HG03280 (cell line): Measurements from ENCODE around the gene ABCC11.
A peak's percentile ranks its signal among the peaks of the same experiment; 100 is the strongest.
"Not testable (repeated sequence)": the region's sequence is repeated elsewhere in the genome, so short reads cannot be mapped to it uniquely, and the experiment has no call there.

Source experiments
- ATAC-seq: cut with Tn5 transposase; IDR thresholded peaks from one replicate; pipeline ENCODE4 v1.9.1; 2021; ENCODE audit warnings: mild to moderate bottlenecking, moderate library complexity; ENCODE audit not compliant: unreplicated experiment

The ABCC11 gene

GRCh38 chr16:48204825-48205151, 42.6 kb downstream of the ABCC11 start:
- no peak for ATAC-seq

GRCh38 chr16:48203974-48204824, 43.1 kb downstream of the ABCC11 start:
- ATAC-seq, result no peak

DNA sequence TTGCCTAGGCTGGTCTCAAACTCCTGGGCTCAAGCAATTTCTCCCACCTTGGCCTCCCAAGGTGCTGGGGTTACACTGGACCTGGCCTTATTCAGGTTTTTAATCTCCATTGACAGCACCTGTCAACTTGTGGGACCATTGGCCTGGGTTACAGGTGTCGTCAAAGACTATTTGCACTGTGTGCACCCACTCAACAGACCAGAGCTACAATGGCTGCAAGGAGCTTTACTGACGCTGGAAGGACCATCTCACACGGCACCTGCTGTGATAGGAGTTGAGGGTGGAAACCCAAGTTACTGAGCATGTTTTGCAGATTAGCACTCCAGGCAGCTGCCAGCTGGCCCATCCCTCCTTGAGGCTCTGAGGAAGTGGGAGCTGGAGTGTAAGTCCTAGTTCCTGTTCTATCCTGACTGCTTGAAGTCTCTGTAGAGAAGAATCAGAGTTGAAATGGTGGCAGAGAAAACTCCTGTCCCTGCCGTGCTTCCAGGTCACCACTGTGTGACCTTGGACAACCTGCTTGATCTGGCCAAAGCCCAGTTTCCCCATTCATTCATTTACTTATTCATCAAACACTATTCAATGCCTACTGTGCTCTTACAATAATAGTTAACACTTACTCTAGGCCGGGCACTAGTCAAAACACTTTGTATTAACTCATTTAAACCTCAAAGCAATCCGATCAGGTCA, 45.7 kb downstream of the ABCC11 start:
- no peak for ATAC-seq

DNA sequence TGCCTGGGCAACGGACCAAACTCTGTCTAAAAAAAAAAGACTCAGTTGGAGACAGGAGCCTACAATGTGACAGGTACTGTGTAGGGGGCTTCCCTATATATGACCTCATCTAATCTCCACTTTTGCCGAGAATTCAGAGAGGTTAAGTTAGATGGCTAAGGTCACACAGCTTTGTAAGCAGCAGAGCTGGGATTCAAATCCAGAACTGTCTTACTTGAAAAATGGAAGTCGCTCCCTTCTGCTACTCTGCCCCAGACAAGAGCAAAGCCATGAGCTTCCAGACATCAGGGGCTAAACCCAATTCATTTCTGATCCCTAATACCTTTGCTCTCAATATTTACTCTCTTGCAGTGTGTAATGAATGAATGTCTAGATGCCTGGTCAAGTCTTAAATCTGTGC, 50.0 kb downstream of the ABCC11 start:
- ATAC-seq, result no peak

DNA sequence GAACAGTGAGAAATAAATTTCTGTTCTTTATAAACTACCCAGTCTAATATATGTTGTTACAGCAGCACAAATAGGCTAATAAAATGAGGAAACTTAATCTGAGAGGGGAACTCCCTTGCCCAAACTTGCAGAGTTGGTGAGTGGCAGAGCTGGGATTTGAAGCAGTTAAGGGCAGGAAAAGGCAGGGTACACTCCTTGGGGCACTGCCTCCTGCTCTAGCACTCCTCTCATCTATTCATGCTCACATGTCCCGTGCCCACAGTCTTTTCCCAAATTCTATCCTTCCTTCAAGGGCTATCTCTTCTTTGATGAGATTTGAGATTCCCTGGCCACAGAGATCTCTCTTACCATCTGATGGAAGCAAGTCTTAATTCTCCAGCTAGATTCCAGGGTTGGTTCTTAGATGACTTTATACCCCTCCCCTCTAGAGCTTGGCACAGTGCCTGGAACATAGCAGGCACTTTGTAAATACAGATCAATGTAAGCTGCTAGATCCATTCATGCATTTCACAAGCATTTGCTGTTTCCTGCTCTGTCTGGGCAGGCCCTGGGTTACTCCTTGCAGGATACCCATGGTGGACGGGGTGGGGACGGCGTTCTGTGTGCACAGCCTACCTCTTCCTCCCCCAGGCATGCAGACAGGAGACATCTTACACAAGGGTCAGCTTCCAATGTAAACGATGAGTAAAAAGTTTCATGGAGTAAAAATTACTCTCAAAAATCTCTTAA, 52.3 kb downstream of the ABCC11 start:
- ATAC-seq, result no peak

- no peak for ATAC-seq
Measured at GRCh38 chr16:48193846-48194245, 53.5 kb downstream of the ABCC11 start.

DNA sequence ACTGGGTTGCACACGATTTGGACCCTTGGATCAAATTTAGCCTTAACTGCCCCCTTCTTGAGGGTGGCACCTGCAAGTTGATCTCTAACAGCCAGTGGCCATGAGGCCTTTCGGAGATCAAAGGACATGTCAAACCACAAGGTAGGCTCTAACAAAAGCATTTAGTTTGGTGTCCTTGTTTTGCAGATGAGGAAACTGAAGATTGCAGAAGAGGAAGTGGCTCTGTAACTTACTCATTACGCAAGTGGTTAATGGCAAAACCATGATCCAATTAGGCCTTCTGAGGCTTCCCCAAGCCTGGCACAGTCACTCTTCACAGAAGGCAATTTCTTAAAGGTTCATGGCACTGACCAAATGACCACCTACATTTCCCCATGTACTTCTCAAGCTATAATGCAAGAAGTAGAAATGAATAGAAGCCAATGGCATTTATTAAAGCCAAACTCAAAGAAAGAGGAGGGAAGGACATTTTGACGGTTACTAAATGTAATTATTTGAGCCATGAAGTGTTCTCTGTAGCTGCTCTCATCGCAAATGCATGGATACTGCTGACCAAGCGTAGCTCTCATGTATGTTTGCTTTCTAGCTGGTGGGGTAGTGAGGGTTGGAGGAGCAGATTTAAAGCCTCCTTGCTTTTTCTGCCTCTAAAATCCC, 58.8 kb downstream of the ABCC11 start:
- peak; percentile 82 for ATAC-seq

- no peak for ATAC-seq
Measured at GRCh38 chr16:48187779-48188178, 59.6 kb downstream of the ABCC11 start.

- no peak for ATAC-seq
Measured at GRCh38 chr16:48184681-48185080, 62.7 kb downstream of the ABCC11 start.

DNA sequence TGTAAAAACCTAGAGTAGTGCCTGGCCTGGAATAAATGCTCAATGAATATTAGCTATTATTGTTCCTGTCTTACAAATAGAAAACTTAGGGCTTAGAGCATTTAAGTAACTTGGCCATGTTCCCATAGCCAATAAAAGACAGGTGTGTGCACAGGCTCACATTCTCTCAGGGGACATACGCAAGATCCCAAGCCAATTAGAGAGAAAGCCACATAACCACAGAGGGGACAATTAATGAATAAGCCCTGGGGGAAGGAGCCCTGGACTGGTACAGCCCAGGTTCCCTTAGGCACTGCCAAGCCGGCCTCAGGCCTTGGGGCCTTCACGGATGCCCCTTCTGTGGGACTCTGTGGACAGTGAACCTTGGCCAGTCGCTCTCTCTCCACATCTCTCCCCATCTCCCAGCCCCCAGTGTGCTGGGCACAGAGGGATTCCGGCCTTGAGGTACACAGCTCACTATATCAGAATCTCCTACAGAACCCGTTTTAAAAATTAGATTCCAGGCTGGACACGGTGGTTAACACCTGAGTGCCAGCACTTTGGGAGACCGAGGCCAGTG, 64.3 kb downstream of the ABCC11 start:
- ATAC-seq, result no peak

- ATAC-seq, result not testable (repeated sequence)
Measured at GRCh38 chr16:48181746-48182520, 65.4 kb downstream of the ABCC11 start.

DNA sequence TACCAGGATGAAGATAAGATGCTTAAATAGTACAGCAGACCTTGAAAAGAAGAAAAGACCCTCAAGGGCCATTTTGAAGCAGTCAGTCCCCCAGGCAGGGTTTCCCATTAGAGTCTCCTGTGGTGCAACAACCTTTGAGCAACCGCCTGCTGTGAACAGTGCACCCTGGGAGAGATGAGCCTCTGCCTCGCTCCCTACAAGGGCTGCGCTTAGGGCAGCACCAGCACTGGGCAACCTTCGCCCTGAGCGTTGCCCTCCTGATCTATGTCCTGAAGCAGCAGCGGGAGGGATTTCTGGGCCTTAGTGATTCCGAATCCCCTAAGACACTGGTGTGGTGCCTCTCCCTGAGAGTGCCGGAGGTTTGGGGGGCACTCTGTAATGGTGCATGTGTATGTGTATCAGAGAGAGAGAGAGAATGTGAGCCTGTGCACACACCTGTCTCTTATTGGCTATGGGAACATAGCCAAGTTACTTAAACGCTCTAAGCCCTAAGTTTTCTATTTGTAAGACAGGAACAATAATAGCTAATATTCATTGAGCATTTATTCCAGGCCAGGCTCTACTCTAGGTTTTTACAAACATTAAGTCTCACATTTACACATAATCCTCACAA, 66.4 kb downstream of the ABCC11 start:
- no peak for ATAC-seq

GRCh38 chr16:48176635-48177408, 70.5 kb downstream of the ABCC11 start:
- no peak for ATAC-seq

- ATAC-seq, result no peak
Measured at GRCh38 chr16:48173889-48174288, 73.5 kb downstream of the ABCC11 start.

DNA sequence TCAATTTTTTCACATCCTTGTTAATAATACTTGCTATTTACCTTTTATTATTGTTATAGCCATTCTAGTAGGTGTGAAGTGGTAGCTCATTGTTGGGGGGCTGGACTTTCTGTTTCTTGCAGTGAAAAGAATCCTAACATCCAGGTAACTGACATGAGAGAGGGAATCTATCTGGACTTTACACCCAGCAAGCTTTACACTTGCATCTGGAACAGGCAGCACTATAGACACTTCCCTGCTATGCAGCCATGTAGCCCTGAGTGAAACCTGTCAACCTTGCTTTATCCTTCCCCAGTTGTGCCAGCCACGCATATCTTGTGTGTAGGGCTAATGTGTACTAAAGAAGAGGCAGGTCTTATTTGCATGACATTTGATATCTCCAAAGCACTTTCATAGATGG, 74.7 kb downstream of the ABCC11 start:
- no peak for ATAC-seq

- ATAC-seq, result no peak
Measured at GRCh38 chr16:48169896-48170295, 77.4 kb downstream of the ABCC11 start.

- no peak for ATAC-seq
Measured at GRCh38 chr16:48168075-48168474, 79.3 kb downstream of the ABCC11 start.

GRCh38 chr16:48166617-48167016, 80.7 kb downstream of the ABCC11 start:
- not testable (repeated sequence) for ATAC-seq

DNA sequence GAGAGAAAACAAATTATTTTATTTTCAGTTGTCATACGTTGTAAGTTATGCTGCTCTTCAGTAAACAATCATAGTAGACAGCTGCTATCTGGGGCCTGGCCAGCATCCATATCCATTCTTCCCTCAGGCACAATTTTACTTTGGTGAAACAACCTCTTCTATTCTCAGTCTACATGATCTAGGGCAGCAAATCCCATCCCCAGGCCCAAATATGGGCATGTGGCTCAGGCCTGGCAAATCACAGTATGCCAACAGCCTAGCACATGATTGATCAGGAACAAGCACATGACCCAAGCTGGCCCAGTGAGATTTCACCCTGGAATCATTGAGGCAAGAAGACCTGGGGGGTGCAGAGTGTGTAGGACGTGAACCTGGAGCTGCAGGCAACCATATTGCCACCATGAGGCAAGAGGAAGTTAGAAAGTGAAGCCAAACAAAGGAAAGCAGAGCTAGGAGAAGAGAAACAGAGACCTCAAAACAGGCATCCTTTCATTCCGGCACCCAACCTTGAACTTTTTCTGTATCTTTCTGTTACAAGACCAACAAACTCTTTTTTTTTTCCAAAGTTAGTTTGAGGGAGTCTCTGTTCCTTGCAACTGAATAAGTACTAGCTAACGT, 81.3 kb downstream of the ABCC11 start:
- no peak for ATAC-seq
